ENCODE measurements around the gene APBB2.

APBB2 gene

DNA sequence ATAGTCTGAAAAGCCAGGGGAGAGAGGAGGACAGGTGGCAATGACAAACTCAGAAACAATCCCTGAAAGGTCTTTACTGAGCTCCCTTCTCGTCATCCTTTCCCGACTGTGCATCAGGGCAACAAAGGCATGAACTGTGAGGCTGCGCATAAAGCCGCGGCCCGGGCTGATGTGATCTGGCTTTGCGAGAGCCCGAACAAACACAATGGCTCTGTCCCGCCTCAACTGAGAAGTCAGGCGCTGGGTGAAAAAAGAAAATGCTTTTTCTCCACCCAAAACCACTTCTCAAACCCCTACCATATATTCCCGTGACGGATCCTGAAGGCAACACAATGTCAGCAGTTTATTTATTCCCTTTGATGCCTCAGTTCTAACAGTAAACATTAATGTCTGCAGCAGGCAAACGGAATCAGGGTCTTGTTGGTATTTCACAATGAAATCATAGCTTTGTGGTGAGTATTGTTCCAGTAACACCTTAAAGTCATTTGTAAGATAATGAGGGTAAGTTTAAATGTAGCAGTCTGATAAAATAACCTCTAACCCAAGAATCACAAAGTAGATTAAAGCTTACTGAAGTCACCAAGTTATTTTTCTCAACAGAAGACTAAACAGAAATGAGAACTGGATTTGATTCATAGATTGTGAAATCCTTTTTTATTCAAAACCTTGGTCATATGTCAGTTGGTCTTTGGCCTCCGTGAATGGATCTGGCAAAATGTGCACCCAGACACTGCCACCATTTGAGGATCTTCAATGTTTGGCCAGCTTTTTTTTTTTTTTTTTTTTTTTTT is 67.4 kb downstream of the APBB2 start:
- no peak for TF ChIP-seq MYC (IDR thresholded peaks at IDR 0.05; ENCODE audit: low read depth, low read length)
- TF ChIP-seq, protein P1, sequence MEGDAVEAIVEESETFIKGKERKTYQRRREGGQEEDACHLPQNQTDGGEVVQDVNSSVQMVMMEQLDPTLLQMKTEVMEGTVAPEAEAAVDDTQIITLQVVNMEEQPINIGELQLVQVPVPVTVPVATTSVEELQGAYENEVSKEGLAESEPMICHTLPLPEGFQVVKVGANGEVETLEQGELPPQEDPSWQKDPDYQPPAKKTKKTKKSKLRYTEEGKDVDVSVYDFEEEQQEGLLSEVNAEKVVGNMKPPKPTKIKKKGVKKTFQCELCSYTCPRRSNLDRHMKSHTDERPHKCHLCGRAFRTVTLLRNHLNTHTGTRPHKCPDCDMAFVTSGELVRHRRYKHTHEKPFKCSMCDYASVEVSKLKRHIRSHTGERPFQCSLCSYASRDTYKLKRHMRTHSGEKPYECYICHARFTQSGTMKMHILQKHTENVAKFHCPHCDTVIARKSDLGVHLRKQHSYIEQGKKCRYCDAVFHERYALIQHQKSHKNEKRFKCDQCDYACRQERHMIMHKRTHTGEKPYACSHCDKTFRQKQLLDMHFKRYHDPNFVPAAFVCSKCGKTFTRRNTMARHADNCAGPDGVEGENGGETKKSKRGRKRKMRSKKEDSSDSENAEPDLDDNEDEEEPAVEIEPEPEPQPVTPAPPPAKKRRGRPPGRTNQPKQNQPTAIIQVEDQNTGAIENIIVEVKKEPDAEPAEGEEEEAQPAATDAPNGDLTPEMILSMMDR (IDR thresholded peaks at IDR 0.05; ENCODE audit: low read depth, low read length) = no peak
- TF ChIP-seq, protein P2, sequence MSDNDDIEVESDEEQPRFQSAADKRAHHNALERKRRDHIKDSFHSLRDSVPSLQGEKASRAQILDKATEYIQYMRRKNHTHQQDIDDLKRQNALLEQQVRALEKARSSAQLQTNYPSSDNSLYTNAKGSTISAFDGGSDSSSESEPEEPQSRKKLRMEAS (IDR thresholded peaks at IDR 0.05; ENCODE audit: low read depth, low read length) = no peak
- no peak for TF ChIP-seq POLR2A (IDR thresholded peaks at IDR 0.05; ENCODE audit: extremely low read depth, insufficient read length)
- H3K4me3 ChIP-seq (ENCODE audit: low read depth, low read length) = no peak overlapping the region
- no peak for DNase-seq (ENCODE audit: low read depth)

DNA sequence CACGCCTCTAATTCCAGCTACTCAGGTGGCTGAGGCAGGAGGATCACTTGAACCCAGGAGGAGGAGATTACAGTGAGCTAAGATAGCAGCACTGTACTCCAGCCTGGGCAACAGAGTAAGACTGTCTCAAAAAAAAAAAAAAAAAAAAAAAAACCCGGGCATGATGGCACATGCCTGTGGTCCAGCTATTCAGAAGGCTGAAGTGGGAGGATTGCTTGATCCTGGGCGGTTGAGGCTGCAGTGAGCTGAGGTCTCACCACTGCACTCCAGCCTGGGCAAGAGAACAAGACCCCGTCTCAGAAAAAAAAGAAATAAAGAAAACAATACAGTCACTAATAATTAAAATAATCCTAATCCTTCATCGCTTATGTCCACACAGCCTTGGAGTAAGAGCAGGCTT is 68.1 kb downstream of the APBB2 start:
- DNase-seq (ENCODE audit: low read depth) = no peak
- no peak overlapping the region for H3K4me3 ChIP-seq (ENCODE audit: low read depth, low read length)
- TF ChIP-seq MYC (IDR thresholded peaks at IDR 0.05; ENCODE audit: low read depth, low read length) (no peak), POLR2A (IDR thresholded peaks at IDR 0.05; ENCODE audit: extremely low read depth, insufficient read length) (no peak)
- TF ChIP-seq, protein P2 (IDR thresholded peaks at IDR 0.05; ENCODE audit: low read depth, low read length) = no peak
- TF ChIP-seq, protein P1 (IDR thresholded peaks at IDR 0.05; ENCODE audit: low read depth, low read length) = no peak

DNA sequence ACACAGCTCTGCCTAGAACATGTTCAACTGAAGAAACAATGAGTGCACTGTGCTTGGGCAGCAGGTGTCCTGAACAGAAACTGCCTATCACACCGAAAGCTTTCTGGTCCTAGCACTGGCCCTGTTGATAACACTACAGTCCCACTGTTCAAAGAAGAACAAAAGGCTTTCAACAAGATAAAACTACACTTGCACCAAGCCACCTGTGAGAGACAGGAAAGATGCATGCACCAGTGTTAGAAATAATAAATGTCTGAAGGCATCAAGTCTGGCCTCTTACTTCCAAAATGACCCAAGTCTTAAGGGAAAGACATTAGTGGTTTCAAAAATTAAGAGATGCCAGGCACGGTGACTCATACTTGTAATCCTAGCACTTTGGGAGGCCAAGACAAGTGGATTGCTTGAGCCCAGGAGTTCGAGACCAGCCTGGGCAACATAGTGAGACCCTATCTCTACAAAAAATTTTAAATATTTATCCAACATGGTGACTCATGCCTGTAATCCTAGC is 68.7 kb downstream of the APBB2 start:
- TF ChIP-seq MYC (IDR thresholded peaks at IDR 0.05; ENCODE audit: low read depth, low read length) (no peak), POLR2A (IDR thresholded peaks at IDR 0.05; ENCODE audit: extremely low read depth, insufficient read length) (no peak)
- TF ChIP-seq, protein P2 (IDR thresholded peaks at IDR 0.05; ENCODE audit: low read depth, low read length) = no peak
- TF ChIP-seq, protein P1 (IDR thresholded peaks at IDR 0.05; ENCODE audit: low read depth, low read length) = no peak
- no peak for DNase-seq (ENCODE audit: low read depth)

DNA sequence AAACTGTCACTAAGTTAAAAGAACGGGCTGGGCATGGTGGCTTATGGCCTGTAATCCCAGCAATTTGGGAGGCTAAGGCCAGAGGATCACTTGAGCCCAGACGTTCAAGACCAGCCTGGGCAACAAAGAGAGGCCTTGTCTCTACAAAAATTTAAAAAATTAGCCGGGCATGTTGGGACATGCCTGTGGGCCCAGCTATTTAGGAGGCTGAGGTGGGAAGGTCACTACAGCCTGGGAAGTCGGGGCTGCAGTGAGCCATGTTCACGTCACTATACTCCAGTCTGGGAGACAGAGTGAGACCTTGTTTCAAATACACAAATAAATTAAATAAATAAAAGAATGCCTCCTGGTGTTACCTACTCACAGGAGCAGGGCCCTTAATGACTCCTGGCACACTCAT is 69.5 kb downstream of the APBB2 start:
- TF ChIP-seq, protein P2 (IDR thresholded peaks at IDR 0.05; ENCODE audit: low read depth, low read length) = no peak
- TF ChIP-seq, protein P1 (IDR thresholded peaks at IDR 0.05; ENCODE audit: low read depth, low read length) = no peak
- TF ChIP-seq POLR2A (IDR thresholded peaks at IDR 0.05; ENCODE audit: extremely low read depth, insufficient read length) (no peak), MYC (IDR thresholded peaks at IDR 0.05; ENCODE audit: low read depth, low read length) (no peak)
- no peak overlapping the region for H3K4me3 ChIP-seq (ENCODE audit: low read depth, low read length)
- DNase-seq (ENCODE audit: low read depth) = no peak

More for the DNA sequence above, 68.7 kb downstream of the APBB2 start:
- no peak overlapping the region for H3K4me3 ChIP-seq (ENCODE audit: low read depth, low read length)

DNA sequence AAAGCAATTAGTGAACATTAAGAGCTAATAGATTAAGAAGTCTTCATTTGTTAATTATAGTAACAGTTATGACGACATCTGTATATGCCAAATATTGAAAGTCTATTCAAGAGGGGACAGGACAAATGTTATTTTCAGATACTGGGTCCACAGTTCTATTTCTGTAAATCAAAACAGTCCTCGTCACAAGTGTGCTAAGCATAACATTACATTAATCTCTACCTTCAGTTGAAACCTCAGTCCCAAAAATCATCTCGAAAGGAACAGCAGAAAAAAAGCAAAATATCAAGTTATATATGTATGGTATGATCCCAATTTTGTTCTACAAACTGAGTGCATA is 70.3 kb downstream of the APBB2 start:
- no peak overlapping the region for H3K4me3 ChIP-seq (ENCODE audit: low read depth, low read length)
- DNase-seq (ENCODE audit: low read depth) = no peak
- TF ChIP-seq POLR2A (IDR thresholded peaks at IDR 0.05; ENCODE audit: extremely low read depth, insufficient read length) (no peak), MYC (IDR thresholded peaks at IDR 0.05; ENCODE audit: low read depth, low read length) (no peak)
- TF ChIP-seq, protein P2 (IDR thresholded peaks at IDR 0.05; ENCODE audit: low read depth, low read length) = no peak
- TF ChIP-seq, protein P1 (IDR thresholded peaks at IDR 0.05; ENCODE audit: low read depth, low read length) = no peak

Measured in NB4 (cell line).